BLaER1 (cell line): ENCODE data around the gene SPECC1.
"Not testable (repeated sequence)": the region's sequence is repeated elsewhere in the genome, so short reads cannot be mapped to it uniquely, and the experiment has no call there.

Experiments used
- H3K27ac ChIP-seq: shearing (Covaris generic); formaldehyde crosslinking; 2 replicates; pipeline ENCODE4 v1.8.1; 2022
- H3K27me3 ChIP-seq: shearing (Covaris generic); formaldehyde crosslinking; 2 replicates; pipeline ENCODE4 v1.8.1; 2022
- H3K36me3 ChIP-seq: shearing (Covaris generic); formaldehyde crosslinking; 2 replicates; pipeline ENCODE4 v1.8.1; 2022
- H3K4me1 ChIP-seq: shearing (Covaris generic); formaldehyde crosslinking; 2 replicates; pipeline ENCODE4 v1.8.1; 2022
- H3K4me2 ChIP-seq: shearing (Covaris generic); formaldehyde crosslinking; 2 replicates; pipeline ENCODE4 v1.8.1; 2022
- H3K4me3 ChIP-seq: shearing (Covaris generic); formaldehyde crosslinking; 2 replicates; pipeline ENCODE4 v1.8.1; 2022
- H3K9ac ChIP-seq: shearing (Covaris generic); formaldehyde crosslinking; 2 replicates; pipeline ENCODE4 v1.8.1; 2022
- H3K9me3 ChIP-seq: shearing (Covaris generic); formaldehyde crosslinking; 2 replicates; pipeline ENCODE4 v1.8.1; 2022
- H4K20me1 ChIP-seq: shearing (Covaris generic); formaldehyde crosslinking; 2 replicates; pipeline ENCODE4 v1.8.1; 2022
- Cebpa-rat ChIP-seq: shearing (Covaris generic); IDR thresholded peaks from 2 replicates; pipeline ENCODE4 v1.8.1; 2022

The SPECC1 gene

DNA sequence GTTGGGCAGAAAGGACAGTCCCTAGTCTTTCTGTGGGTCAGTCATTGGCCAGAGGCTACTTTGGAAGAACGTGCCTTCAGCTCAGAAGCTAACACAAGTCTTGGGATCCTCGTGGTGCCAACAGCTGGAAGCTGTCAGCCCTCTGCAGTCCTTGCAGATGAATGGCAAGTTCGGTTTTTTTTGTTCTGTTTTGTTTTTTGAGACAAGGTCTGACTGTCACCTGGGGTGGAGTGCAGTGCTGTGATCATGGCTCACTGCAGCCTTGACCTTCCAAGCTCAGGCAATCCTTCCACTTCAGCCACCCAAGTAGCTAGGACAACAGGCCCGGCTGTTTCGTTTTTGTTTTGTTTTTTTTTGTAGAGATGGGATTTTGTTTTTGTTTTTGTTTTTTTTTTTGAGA is 149.4 kb downstream of the SPECC1 start:
- H3K4me3 ChIP-seq = no peak overlapping the region
- no peak overlapping the region for H3K4me2 ChIP-seq
- peaks cover 11% of the 10 kb centered on the region for H3K27me3 ChIP-seq
- peaks cover 38% of the 10 kb centered on the region for H4K20me1 ChIP-seq
- no peak overlapping the region for H3K27ac ChIP-seq
- TF ChIP-seq Cebpa-rat = no peak
- no peaks in the 10 kb centered on the region for H3K9me3 ChIP-seq
- no peaks in the 10 kb centered on the region for H3K36me3 ChIP-seq
- H3K9ac ChIP-seq = no peak overlapping the region
- H3K4me1 ChIP-seq = peaks cover 9% of the 10 kb centered on the region

DNA sequence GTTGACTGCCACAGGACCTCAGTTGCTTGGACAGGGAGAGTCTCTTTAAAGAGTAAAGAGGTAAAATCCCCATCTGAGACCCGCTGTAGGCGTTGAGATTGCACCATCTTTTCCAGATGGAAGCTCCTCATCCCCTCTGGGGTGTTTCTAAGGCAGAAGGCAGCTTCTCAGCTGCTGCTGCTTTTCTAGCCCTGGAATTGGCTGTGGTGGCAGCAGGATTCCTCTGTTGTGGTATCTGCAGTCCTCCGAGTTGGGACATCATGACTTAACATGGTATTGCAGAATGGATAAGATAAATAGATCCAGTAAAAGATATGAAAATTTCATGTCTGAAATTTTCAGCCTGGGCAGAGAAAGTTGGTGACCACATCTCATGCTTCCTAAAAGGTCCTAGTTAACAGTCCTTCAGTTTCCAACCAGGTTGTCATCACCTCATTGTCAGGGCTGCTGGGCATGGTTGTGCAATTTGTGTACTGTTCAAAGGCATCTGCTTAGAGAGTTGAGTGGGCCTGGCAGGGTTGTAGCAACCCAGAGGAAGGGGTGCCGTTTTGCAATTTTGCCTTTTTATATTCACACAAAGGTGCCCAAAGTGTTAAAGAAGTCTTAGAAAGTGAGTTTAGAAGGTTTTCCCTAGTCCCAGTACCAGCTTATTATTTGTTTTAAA is 150.4 kb downstream of the SPECC1 start:
- Histone ChIP-seq H3K9ac (no peak overlapping the region), H3K4me2 (no peak overlapping the region), H3K36me3 (no peaks in the 10 kb centered on the region), H3K9me3 (no peaks in the 10 kb centered on the region), H4K20me1 (peaks cover 33% of the 10 kb centered on the region), H3K27me3 (peaks cover 11% of the 10 kb centered on the region), H3K27ac (no peak overlapping the region), H3K4me1 (peaks cover 9% of the 10 kb centered on the region), H3K4me3 (no peak overlapping the region)
- TF ChIP-seq Cebpa-rat = no peak

DNA sequence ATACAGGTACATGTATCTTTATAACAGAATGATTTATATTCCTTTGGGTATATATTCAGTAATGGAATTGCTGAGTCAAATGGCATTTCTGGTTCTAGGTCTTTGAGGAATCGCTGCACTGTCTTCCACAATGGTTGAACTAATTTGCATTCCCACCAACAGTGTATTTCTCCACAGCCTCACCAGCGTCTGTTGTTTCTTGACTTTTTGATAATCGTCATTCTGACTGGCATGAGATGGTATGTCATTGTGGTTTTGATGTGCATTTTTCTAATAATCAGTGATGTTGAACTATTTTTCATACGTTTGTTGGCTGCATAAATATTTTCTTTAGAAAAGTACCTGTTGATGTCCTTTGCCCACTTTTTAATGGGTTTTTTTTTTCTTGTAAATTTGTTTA is 156.4 kb downstream of the SPECC1 start:
- H3K4me2 ChIP-seq, H4K20me1 ChIP-seq, H3K9me3 ChIP-seq, H3K4me3 ChIP-seq, H3K27me3 ChIP-seq, H3K9ac ChIP-seq, H3K36me3 ChIP-seq, H3K27ac ChIP-seq, H3K4me1 ChIP-seq: not testable (repeated sequence)

DNA sequence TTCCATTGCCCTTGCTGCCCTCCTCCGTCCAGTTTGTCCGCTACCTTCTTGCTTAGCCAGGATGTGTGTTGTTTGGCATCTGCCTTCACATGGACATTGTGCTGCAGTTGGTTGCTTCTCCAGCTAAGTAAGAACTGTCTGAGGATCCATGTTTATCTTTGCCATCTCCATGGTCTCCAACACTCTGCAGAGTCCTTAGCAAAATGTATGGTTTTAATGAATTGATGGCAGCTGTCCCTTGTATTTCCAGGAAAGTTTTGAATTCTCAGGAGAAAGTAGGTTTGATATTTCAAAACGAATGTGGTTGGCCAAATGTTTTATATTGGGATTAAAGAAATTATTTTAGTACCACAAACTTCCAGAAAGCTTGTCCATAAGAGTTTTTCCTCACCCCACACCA is 160.9 kb downstream of the SPECC1 start:
- Histone ChIP-seq H3K27me3 (no peaks in the 10 kb centered on the region), H3K27ac (no peak overlapping the region), H3K4me1 (no peaks in the 10 kb centered on the region; the same call in 1 of the 2 replicates), H3K36me3 (no peaks in the 10 kb centered on the region), H3K9ac (no peak overlapping the region), H3K4me3 (no peak overlapping the region), H4K20me1 (no peaks in the 10 kb centered on the region), H3K4me2 (no peak overlapping the region), H3K9me3 (no peaks in the 10 kb centered on the region)
- no peak for TF ChIP-seq Cebpa-rat

GRCh38 chr17:20171741-20172365 is 162.7 kb downstream of the SPECC1 start:
- Histone ChIP-seq H3K27ac (no peak overlapping the region), H3K9me3 (no peaks in the 10 kb centered on the region), H3K9ac (no peak overlapping the region), H4K20me1 (no peaks in the 10 kb centered on the region), H3K4me1 (no peaks in the 10 kb centered on the region; the same call in 1 of the 2 replicates), H3K36me3 (no peaks in the 10 kb centered on the region), H3K4me3 (no peak overlapping the region), H3K27me3 (no peaks in the 10 kb centered on the region), H3K4me2 (no peak overlapping the region)
- TF ChIP-seq Cebpa-rat = no peak

- no peaks in the 10 kb centered on the region for H3K36me3 ChIP-seq
- TF ChIP-seq Cebpa-rat = no peak
- no peaks in the 10 kb centered on the region for H3K9me3 ChIP-seq
- no peaks in the 10 kb centered on the region for H3K27me3 ChIP-seq
- no peaks in the 10 kb centered on the region; the same call in 1 of the 2 replicates for H3K4me1 ChIP-seq
- no peak overlapping the region for H3K27ac ChIP-seq
- no peak overlapping the region for H3K9ac ChIP-seq
- no peak overlapping the region for H3K4me2 ChIP-seq
- no peaks in the 10 kb centered on the region for H4K20me1 ChIP-seq
- H3K4me3 ChIP-seq = no peak overlapping the region
Observed at GRCh38 chr17:20172376-20172775, 163.2 kb downstream of the SPECC1 start.

- H3K9me3 ChIP-seq = no peaks in the 10 kb centered on the region
- H3K9ac ChIP-seq = no peak overlapping the region
- no peak for TF ChIP-seq Cebpa-rat
- no peak overlapping the region for H3K4me3 ChIP-seq
- H3K27me3 ChIP-seq = no peaks in the 10 kb centered on the region
- H3K27ac ChIP-seq = no peak overlapping the region
- H3K36me3 ChIP-seq = no peaks in the 10 kb centered on the region
- no peaks in the 10 kb centered on the region; the same call in 1 of the 2 replicates for H3K4me1 ChIP-seq
- no peak overlapping the region for H3K4me2 ChIP-seq
- H4K20me1 ChIP-seq = no peaks in the 10 kb centered on the region
Observed at GRCh38 chr17:20173091-20173490, 163.9 kb downstream of the SPECC1 start.

GRCh38 chr17:20174588-20175265 is 165.6 kb downstream of the SPECC1 start:
- no peak for TF ChIP-seq Cebpa-rat
- Histone ChIP-seq H3K4me1 (no peaks in the 10 kb centered on the region; the same call in 1 of the 2 replicates), H3K4me3 (no peak overlapping the region), H4K20me1 (no peaks in the 10 kb centered on the region), H3K9ac (no peak overlapping the region), H3K4me2 (no peak overlapping the region), H3K27me3 (no peaks in the 10 kb centered on the region), H3K36me3 (no peaks in the 10 kb centered on the region), H3K27ac (no peak overlapping the region), H3K9me3 (no peaks in the 10 kb centered on the region)

- no peaks in the 10 kb centered on the region for H3K9me3 ChIP-seq
- H3K27ac ChIP-seq = no peak overlapping the region
- H3K36me3 ChIP-seq = no peaks in the 10 kb centered on the region
- H3K27me3 ChIP-seq = no peaks in the 10 kb centered on the region
- TF ChIP-seq Cebpa-rat = no peak
- no peaks in the 10 kb centered on the region for H4K20me1 ChIP-seq
- H3K4me3 ChIP-seq = no peak overlapping the region
- H3K4me2 ChIP-seq = no peak overlapping the region
- H3K9ac ChIP-seq = no peak overlapping the region
- no peaks in the 10 kb centered on the region; the same call in 1 of the 2 replicates for H3K4me1 ChIP-seq
Observed at GRCh38 chr17:20179041-20179440, 169.9 kb downstream of the SPECC1 start.

DNA sequence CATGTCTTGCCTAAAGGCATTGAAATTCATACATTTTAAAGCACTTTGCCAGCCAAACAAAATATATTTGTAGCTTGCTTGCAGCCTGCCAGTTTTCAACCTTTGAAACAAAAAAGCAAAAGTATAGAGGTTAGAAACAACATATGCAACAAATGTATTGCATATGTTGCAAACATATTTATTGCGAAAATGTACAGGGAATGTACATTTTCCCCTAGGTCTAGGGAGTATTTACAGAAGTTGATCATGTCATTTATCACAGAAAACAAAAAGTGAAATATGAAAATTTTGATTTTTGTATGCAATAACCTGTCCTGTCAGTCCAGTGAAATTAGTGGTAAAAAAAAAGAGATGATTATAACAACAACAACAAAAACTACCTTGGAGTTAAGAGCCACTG is 171.5 kb downstream of the SPECC1 start:
- Histone ChIP-seq H3K9ac (no peak overlapping the region), H3K36me3 (no peaks in the 10 kb centered on the region), H3K4me1 (no peaks in the 10 kb centered on the region), H3K9me3 (no peaks in the 10 kb centered on the region), H3K27me3 (no peaks in the 10 kb centered on the region), H3K4me3 (no peak overlapping the region), H3K4me2 (no peak overlapping the region), H4K20me1 (no peaks in the 10 kb centered on the region), H3K27ac (no peak overlapping the region)
- TF ChIP-seq Cebpa-rat = no peak
